Measurements from ENCODE around the gene LEF1.
A peak's percentile ranks its signal among the peaks of the same experiment; 100 is the strongest.
"Not testable (repeated sequence)": the region's sequence is repeated elsewhere in the genome, so short reads cannot be mapped to it uniquely, and the experiment has no call there.

Gene LEF1

GRCh38 chr4:108060686-108061321, 107.9 kb downstream of the LEF1 start:
- no peak for DNase-seq (ENCODE audit: low read depth)

- peak; percentile 56 for DNase-seq (ENCODE audit: low read depth)
Measured at GRCh38 chr4:108060164-108060563, 108.6 kb downstream of the LEF1 start.

DNA sequence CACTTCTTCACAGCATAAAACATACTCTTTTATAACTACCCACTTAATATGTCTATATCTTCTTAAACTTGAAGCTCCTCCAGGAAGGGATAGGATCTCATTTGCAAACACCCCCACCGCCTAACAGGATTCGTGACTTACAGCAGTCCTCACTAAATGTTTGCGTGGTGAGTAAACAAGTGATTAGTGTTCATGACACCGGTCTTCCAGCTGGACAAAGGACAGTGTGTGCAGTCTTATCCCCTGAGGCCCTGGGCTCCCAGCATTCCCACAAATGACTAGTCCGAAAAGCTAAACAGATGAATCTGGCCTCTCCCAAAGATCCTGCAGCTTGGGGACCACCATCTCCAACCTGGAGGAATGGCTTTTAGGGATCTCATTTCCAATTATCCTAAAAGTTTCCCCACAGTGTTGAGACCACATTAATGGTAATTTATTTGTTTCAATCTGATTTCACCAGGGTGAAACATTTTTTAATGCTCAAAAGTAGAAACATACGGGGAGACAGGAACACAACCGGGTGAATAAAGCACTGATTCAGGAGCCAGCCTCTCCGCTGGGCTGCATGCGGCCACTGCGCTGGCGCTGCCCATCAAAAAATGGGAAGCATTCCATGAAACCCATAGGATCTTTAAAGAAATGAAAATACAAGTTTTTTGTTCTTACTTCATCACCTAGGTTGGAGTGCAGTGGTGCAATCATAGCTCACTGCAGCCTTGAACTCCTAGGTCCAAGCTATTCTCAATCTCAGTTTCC, 109.9 kb downstream of the LEF1 start:
- peak; percentile 29 for DNase-seq (ENCODE audit: low read depth)

DNA sequence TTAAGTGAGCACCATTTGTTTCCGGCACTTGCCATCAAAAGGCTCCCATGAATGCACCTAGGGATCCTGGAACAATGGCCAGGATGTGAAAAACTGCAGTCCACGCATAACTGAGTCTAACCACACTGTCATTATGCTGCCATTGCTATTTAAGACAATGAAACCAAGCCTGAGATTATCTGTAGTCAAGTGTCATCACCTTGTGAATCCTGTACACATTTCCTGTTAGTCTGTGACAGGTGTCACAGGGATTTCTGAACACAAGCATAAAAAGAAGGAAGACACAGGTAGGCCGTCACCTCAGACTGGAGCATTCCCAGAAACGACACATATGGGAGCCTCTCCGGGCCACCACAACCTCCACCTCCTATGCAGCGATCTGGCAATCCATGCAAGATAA, 112.3 kb downstream of the LEF1 start:
- no peak for DNase-seq (ENCODE audit: low read depth)

- no peak for DNase-seq (ENCODE audit: low read depth)
Measured at GRCh38 chr4:108055787-108056186, 112.9 kb downstream of the LEF1 start.

DNA sequence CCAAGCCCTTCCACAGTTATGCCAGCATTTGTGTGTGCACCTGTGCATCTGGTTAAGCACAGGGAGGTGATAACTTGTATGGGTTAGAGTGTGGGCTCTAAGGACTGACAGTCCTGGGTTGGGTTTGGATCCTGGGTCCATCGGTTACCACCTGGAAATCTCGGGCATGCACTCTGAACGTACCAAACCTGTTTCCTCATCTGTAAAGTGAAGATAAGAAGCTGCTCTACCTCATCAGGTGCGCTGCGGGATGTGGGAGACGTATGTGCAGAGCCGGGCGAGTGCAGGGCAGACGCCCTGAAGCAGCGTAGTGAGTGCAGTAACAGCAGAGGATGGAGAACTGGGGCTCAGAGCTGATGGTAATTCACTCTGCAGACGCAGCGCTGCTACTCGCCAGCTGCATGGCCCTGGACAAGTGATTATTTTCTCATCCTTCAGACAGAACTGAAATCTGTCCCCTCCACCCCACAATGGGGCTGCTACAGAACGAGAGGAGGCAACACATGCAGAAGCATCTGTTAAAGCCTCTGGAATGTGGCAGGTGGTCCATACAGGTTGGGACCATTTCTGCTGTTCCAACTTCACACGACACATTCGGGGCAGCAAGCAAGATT, 114.6 kb downstream of the LEF1 start:
- DNase-seq (ENCODE audit: low read depth) = no peak

DNA sequence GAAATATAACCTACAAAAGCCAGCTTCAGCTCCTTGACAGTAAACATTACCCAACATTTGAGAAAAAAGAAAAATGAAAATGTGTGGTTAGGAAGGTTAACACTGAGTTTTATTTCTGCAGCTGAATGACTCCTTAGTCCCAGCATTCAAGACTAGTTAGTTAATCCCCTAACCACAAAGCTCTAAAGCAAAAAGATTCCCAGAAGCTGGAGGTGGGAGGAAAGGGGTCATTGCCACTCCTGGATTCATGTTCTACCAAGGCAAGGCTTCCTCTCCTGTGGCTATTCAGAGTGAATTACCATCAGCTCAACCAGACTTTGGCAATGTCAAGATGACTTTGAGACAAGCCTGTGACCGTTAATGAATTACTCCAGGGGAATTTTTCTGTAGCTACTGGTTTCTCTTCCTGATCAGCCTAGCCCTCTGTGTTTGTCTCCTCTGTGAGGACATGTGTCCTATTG, 115.5 kb downstream of the LEF1 start:
- no peak for DNase-seq (ENCODE audit: low read depth)

- no peak for DNase-seq (ENCODE audit: low read depth)
Measured at GRCh38 chr4:108052558-108053120, 116.1 kb downstream of the LEF1 start.

DNA sequence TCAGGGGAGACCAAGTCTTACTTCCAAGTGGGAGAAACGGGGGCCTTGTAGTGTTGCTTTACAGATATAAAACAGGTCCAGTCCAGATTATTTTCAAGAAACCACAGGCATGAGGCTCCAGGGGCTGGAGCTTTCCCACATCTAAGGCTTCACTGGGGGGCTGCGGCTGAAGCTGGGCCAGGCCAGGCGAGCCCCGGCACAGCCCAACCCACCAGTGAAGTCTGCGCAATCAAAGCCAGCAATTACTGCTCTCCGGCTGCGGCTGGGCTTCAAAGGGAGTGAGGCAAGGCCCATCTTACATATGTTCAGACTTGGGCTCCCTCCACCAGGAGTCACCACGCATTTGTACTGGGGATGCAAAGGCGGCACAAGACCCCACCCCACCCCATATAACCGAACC, 117.4 kb downstream of the LEF1 start:
- no peak for DNase-seq (ENCODE audit: low read depth)

DNA sequence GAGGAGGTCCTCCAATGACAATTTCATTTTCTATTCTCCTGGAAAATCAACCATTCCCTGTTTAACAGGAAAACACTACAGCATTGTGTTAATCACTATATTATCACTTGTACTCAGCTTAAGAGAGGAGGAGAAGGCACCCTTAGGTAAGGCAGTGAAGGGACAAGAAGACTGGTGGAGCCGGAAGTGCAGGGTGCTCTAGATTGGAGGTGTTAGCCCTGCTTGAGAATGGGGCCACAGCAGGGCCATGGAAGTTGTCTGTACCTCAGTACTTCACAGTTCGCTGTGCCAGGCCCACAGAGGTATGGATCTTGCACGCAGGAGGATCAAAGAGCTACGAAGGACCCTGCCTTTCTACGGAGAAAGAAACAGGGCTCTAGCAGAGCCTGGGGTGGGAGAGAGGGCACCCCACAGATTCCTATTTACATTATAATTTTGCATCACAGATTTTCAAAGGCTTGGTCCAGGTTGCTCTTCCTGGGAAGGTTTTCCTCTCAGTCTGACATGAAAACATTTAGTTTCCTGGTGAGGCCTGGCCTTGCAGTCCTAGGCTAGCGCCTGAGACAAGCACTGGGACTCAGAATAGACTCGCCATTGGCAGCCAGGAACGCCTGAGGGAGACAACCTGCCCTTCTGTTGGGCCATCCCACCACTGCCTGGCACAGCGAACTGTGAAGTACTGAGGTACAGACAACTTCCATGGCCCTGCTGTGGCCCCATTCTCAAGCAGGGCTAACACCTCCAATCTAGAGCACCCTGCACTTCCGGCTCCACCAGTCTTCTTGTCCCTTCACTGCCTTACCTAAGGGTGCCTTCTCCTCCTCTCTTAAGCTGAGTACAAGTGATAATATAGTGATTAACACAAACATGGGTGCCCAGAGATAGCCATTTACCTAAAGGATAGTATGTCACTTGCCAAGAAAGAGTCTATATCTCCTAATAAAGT, 118.3 kb downstream of the LEF1 start:
- DNase-seq (ENCODE audit: low read depth) = not testable (repeated sequence)

GRCh38 chr4:108049406-108049805, 119.3 kb downstream of the LEF1 start:
- no peak for DNase-seq (ENCODE audit: low read depth)

GRCh38 chr4:108048997-108049396, 119.7 kb downstream of the LEF1 start:
- DNase-seq (ENCODE audit: low read depth) = no peak

- no peak for DNase-seq (ENCODE audit: low read depth)
Measured at GRCh38 chr4:108048157-108048556, 120.6 kb downstream of the LEF1 start.

DNA sequence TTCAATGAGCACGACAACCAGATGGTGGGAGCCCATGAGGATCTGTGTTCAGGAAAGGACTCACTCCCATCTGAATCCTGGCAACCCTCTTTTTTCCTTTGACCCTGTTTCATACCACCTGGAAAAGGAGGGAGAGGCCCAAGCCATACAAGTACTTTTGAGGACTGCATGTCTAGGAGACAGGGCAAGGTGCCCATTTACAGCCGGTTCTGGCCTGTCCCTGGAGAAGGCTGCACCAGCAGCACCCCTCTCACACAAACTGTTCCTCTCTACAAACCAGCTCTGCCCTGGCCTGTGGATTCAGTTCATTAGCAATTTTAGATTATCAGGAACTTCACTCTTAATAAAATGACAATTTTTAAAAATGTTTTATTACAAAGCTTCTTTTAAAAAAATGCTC, 121.5 kb downstream of the LEF1 start:
- DNase-seq (ENCODE audit: low read depth) = no peak

- DNase-seq (ENCODE audit: low read depth) = peak; percentile 34
Measured at GRCh38 chr4:108045687-108046024, 123.1 kb downstream of the LEF1 start.

DNA sequence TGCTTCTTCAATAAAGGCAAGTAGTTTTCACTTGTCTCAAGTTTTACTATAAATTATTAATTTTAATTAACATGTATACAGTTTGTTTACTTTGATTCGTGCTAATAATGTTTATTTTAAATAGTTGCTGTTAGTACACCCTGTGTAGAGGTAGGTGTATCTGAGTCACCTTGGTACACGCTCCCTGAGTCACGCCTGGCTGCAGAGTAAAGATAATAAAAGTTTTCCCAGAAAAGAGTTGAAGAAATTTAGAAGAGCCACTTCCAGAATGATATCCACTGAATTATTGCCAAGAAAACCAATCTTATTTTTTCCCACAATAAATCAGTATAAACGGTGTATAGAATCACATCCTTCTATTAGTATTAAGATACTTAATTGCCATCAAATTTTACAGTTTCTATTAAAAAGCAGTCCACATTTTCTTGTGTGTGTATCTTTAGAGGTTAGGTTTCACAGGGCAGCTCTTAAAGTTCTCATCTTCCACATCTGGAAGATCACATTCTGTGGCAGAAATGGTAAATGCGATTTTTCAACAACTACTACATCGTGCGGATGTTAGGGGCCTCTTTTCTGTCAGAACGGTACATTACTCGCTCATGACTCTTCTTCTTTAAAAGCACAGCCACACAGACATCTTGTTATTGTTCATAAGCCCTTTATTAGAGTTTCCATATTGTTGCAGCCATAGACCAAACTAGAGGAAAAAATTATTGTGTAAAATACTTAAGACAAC, 123.6 kb downstream of the LEF1 start:
- DNase-seq (ENCODE audit: low read depth) = no peak

GRCh38 chr4:108043526-108043925, 125.2 kb downstream of the LEF1 start:
- DNase-seq (ENCODE audit: low read depth) = peak; percentile 32

DNA sequence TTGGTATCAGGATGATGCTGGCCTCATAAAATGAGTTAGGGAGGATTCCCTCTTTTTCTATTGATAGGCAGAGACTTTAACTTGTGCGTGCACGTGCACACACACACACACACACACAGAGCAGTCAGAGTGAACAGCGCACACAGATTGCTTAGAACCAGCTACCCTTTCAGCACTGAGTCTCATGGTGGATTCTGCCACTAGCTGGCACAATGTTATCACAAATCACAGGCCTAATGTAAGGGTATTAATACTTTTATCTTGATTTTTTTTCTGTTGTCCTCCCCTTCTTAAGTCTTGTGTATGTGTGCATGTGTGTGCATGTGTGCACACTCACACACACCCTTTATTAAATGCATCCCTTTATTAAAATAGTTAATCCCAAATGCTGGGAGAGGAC, 125.8 kb downstream of the LEF1 start:
- no peak for DNase-seq (ENCODE audit: low read depth)

- no peak for DNase-seq (ENCODE audit: low read depth)
Measured at GRCh38 chr4:108037884-108038283, 130.8 kb downstream of the LEF1 start.

DNA sequence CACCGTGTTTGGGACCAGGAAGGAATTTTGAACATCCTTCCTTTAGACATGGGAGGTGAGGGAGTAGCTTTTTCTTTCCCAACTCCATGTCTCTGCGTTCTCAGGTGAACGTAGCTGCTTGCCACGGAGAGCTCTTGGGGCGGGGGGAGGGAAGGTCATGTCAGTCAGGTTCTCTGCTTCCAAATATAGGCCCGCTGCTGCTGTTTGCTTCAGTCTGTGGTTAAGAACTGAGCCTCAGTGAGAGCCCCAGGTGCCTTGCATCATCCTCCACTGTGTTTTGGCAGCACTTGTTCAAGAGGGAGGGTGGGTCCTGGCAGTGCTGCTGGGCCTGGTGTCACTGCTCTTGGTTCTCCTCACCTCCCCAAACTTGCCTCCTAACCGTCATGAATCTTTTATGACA, 132.5 kb downstream of the LEF1 start:
- DNase-seq (ENCODE audit: low read depth) = no peak

DNA sequence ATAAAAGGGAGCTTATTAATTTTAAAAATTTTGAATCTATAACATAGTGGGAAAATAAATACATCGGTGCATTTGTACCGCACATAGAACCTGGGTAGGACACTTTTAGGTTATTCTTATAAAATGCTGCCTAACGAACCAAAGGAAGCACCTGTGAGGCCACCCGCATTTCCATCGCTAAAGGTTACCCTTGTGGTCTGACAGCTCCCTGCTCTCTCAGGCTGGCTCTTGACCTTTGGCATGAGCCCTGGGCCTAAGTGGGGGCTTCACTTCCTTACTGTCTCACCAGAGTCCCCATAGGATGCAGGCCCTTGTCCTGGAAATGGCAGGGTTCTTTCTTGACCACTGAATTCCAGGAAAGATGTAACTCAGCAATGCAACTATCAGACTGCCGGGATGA, 133.0 kb downstream of the LEF1 start:
- no peak for DNase-seq (ENCODE audit: low read depth)

All from fibroblast of gingiva (primary cell).